SK-N-SH (cell line): ENCODE measurements around the gene BTNL2. TPM values are rescaled to one million over a fixed set of nuclear protein-coding genes. Genes with fewer than 3 reads are reported as not detected.

ENCODE experiments used
- CTCF ChIA-PET: fragments of 300-600, 350-600 bp; formaldehyde crosslinking; extraction: SDS; loops from one replicate; lab custom pipeline; 2021; lab: Yijun Ruan, JAX
- POLR2A ChIA-PET: fragments of 350-600 bp; sonication (Branson Sonifier 250); formaldehyde crosslinking; extraction: SDS; loops from one replicate; lab custom pipeline; 2020; ENCODE audit warnings: antibody characterized with exemption, inconsistent platforms; lab: Yijun Ruan, JAX
- DNase-seq: peaks from one replicate; pipeline ENCODE4 v3.0.0; 2012
- H2AFZ ChIP-seq: fragments of 200-600 bp; sonication (generic); 2 replicates; pipeline ENCODE4 v1.8.1; 2016; ENCODE audit warnings: antibody characterized with exemption, mild to moderate bottlenecking, low read depth
- H3F3A ChIP-seq: fragments of 200-600 bp; sonication (generic); replicated peaks from 2 replicates; pipeline ENCODE3; 2016; ENCODE audit warnings: antibody characterized with exemption, mild to moderate bottlenecking; ENCODE audit not compliant: insufficient read depth
- H3K27ac ChIP-seq, 2 experiments: fragments of 200-500 bp in 1 of 2; fragments of 200-600 bp in 1 of 2; sonication (Bioruptor generic) in 1 of 2; sonication (generic), shearing (Covaris generic) in 1 of 2; 2 replicates each; pipeline versions ENCODE4 v1.5.1 to v1.6.1; 2014 to 2016; ENCODE audit warnings: low read depth in 2 of 2, inconsistent platforms in 1 of 2, low read length in 1 of 2, mild to moderate bottlenecking in 1 of 2, mixed read lengths in 1 of 2
- H3K27me3 ChIP-seq: fragments of 200-600 bp; sonication (generic), shearing (Covaris generic); 2 replicates; pipeline ENCODE4 v1.6.1; 2016; ENCODE audit warnings: mixed run types; ENCODE audit not compliant: insufficient read depth
- H3K36me3 ChIP-seq, 2 experiments: fragments of 200-500 bp in 1 of 2; fragments of 200-600 bp in 1 of 2; sonication (Bioruptor generic) in 1 of 2; sonication (generic) in 1 of 2; replicated peaks in 1 of 2; 2 replicates each; pipeline versions ENCODE3 to v1.5.1; 2014 to 2016; ENCODE audit warnings: low read length in 1 of 2, mild to moderate bottlenecking in 1 of 2; ENCODE audit not compliant: insufficient read depth in 2 of 2, control insufficient read depth in 1 of 2
- H3K4me1 ChIP-seq, 2 experiments: fragments of 200-500 bp in 1 of 2; fragments of 200-600 bp in 1 of 2; sonication (Bioruptor generic) in 1 of 2; sonication (generic), shearing (Covaris generic) in 1 of 2; 2 replicates each; pipeline versions ENCODE4 v1.5.1 to v1.6.1; 2014 to 2016; ENCODE audit warnings: low read depth in 1 of 2, low read length in 1 of 2, mixed run types in 1 of 2; ENCODE audit not compliant: insufficient read depth in 2 of 2, control insufficient read depth in 1 of 2
- H3K4me2 ChIP-seq: fragments of 200-600 bp; sonication (generic), shearing (Covaris generic); 2 replicates; pipeline ENCODE4 v1.6.1; 2017; ENCODE audit warnings: mixed run types
- H3K4me3 ChIP-seq, 2 experiments: fragments of 200-500 bp in 1 of 2; fragments of 200-600 bp in 1 of 2; sonication (Bioruptor generic) in 1 of 2; sonication (generic), shearing (Covaris generic) in 1 of 2; 2 replicates each; pipeline versions ENCODE4 v1.5.1 to v1.8.1; 2014 to 2016; ENCODE audit warnings: low read depth in 2 of 2, inconsistent platforms in 1 of 2, low read length in 1 of 2, mild to moderate bottlenecking in 1 of 2, mixed read lengths in 1 of 2, moderate library complexity in 1 of 2
- H3K79me2 ChIP-seq: fragments of 200-600 bp; sonication (generic); 2 replicates; pipeline ENCODE4 v1.8.1; 2017; ENCODE audit warnings: mild to moderate bottlenecking; ENCODE audit not compliant: insufficient read depth
- H3K9ac ChIP-seq: fragments of 200-600 bp; sonication (generic); 2 replicates; pipeline ENCODE4 v1.6.1; 2017; ENCODE audit warnings: mixed run types
- H3K9me2 ChIP-seq: fragments of 200-600 bp; sonication (generic); 2 replicates; pipeline ENCODE4 v1.6.1; 2017; ENCODE audit warnings: mixed run types
- H3K9me3 ChIP-seq: fragments of 200-600 bp; sonication (generic); 2 replicates; pipeline ENCODE4 v1.6.1; 2017; ENCODE audit warnings: mixed run types, mild to moderate bottlenecking, moderate library complexity
- H4K20me1 ChIP-seq: fragments of 200-600 bp; sonication (generic); 2 replicates; pipeline ENCODE4 v1.6.1; 2017; ENCODE audit warnings: mild to moderate bottlenecking, mixed run types; ENCODE audit not compliant: insufficient read depth
- CHD2 ChIP-seq: fragments of 150-350 bp; IDR thresholded peaks from 2 replicates; pipeline ENCODE4 v1.6.1; 2018; ENCODE audit warnings: low read length; ENCODE audit not compliant: partially characterized antibody
- CTCF ChIP-seq: fragments of 200-600 bp; sonication (generic); IDR thresholded peaks from 2 replicates; pipeline ENCODE4 v1.6.1; 2017; ENCODE audit warnings: antibody characterized with exemption, mild to moderate bottlenecking, moderate library complexity
- ELF1 ChIP-seq: IDR thresholded peaks from 2 replicates; pipeline ENCODE4 v1.4.0; 2012
- EP300 ChIP-seq, 2 experiments: IDR thresholded peaks; 2 replicates each; pipeline versions ENCODE4 v1.4.0 to v1.6.1; 2012; ENCODE audit warnings: borderline replicate concordance in 1 of 2, low read depth in 1 of 2, low read length in 1 of 2
- EZH2phosphoT487 ChIP-seq: fragments of 200-600 bp; sonication (generic); IDR thresholded peaks from 2 replicates; pipeline ENCODE4 v1.6.1; 2017; ENCODE audit warnings: low read depth, mixed run types, mild to moderate bottlenecking, antibody characterized with exemption, moderate library complexity, borderline replicate concordance
- FOXJ3 ChIP-seq: sonication (generic); formaldehyde crosslinking; IDR thresholded peaks from 2 replicates; pipeline ENCODE4 v1.5.1; 2020; ENCODE audit warnings: mild to moderate bottlenecking, missing genetic modification reagents
- GATA2 ChIP-seq: sonication (generic); formaldehyde crosslinking; IDR thresholded peaks from 2 replicates; pipeline ENCODE4 v1.5.0; 2020; ENCODE audit warnings: mild to moderate bottlenecking, missing genetic modification reagents
- MEF2A ChIP-seq: IDR thresholded peaks from 2 replicates; pipeline ENCODE4 v1.4.0; 2012; ENCODE audit warnings: low read depth, borderline replicate concordance
- NFIC ChIP-seq: IDR thresholded peaks from 2 replicates; pipeline ENCODE4 v1.4.0; 2012; ENCODE audit warnings: borderline replicate concordance
- NRF1 ChIP-seq: IDR thresholded peaks from 2 replicates; pipeline ENCODE4 v1.6.1; 2012; ENCODE audit warnings: low read depth, mild to moderate bottlenecking, low read length
- RAD21 ChIP-seq: IDR thresholded peaks from 2 replicates; pipeline ENCODE4 v1.6.1; 2012; ENCODE audit warnings: mild to moderate bottlenecking, low read length
- RFX5 ChIP-seq: IDR thresholded peaks from 2 replicates; pipeline ENCODE4 v1.6.1; 2012; ENCODE audit warnings: mild to moderate bottlenecking, improper control_type of control experiment, low read length
- SMC3 ChIP-seq: IDR thresholded peaks from 2 replicates; pipeline ENCODE4 v1.6.1; 2012; ENCODE audit warnings: low read depth, low read length, improper control_type of control experiment
- TCF12 ChIP-seq: IDR thresholded peaks from 2 replicates; pipeline ENCODE4 v1.4.0; 2012
- USF1 ChIP-seq: IDR thresholded peaks from 2 replicates; pipeline ENCODE4 v1.4.0; 2012; ENCODE audit warnings: low read depth, borderline replicate concordance
- USF2 ChIP-seq: fragments of 150-350 bp; IDR thresholded peaks from 2 replicates; pipeline ENCODE4 v1.6.1; 2017; ENCODE audit warnings: antibody characterized with exemption, low read length, low read depth, borderline replicate concordance
- YY1 ChIP-seq: IDR thresholded peaks from 2 replicates; pipeline ENCODE4 v1.4.0; 2012; ENCODE audit warnings: low read depth, mild to moderate bottlenecking
- WGBS: methylation state at CpG from one replicate; pipeline ENCODE4 v1.1.6; 2017; ENCODE audit warnings: low lambda C conversion rate; 5-methylcytosine and 5-hydroxymethylcytosine counted together
- polyA plus RNA-seq, 3 experiments: library from polyadenylated mRNA; depleted of rRNA; stranded (reverse); fragments of >200 nt; gene quantifications; 2 replicates each; pipeline ENCODE4 v1.2.3, GENCODE V29; 2012
- TF ChIP-seq, protein P1 (sequence below): IDR thresholded peaks from 2 replicates; pipeline ENCODE4 v1.4.0; 2012; ENCODE audit warnings: low read depth, borderline replicate concordance

Gene BTNL2
- polyA plus RNA-seq, 1 of the 3 experiments (the other 2 are of a cell fraction), result not detected

GRCh38 chr6:32386040-32386439 is 20.9 kb downstream of the BTNL2 start (continued):
- TF ChIP-seq CTCF (no peak), EZH2phosphoT487 (no peak), USF2 (no peak), GATA2 (CRISPR knock-in tag) (no peak), FOXJ3 (CRISPR knock-in tag) (no peak)

GRCh38 chr6:32382757-32383420 is 24.1 kb downstream of the BTNL2 start:
- Histone ChIP-seq H3K79me2 (no peaks in the 10 kb centered on the region), H3K9me2 (no peaks in the 10 kb centered on the region), H3K27me3 (peaks cover 15% of the 10 kb centered on the region; the same call in 1 of the 2 replicates), H3K9ac (no peak overlapping the region), H3K27ac (no peak overlapping the region), H3K4me1 (no peaks in the 10 kb centered on the region), H3F3A (no peaks in the 10 kb centered on the region), H3K36me3 (no peaks in the 10 kb centered on the region), H3K4me2 (no peak overlapping the region), H3K9me3 (no peaks in the 10 kb centered on the region), H2AFZ (no peak overlapping the region), H3K4me3 (no peak overlapping the region), H4K20me1 (no peaks in the 10 kb centered on the region)
- DNase-seq, result no peak
- TF ChIP-seq EZH2phosphoT487 (no peak), ELF1 (no peak)
- 0% methylated on average over 1 of the region's 1 CpG for WGBS
- ChIA-PET CTCF (interaction anchor here (1.1 kb wide), 1 partner anchor 485 kb away, joined by 3 read pairs; no protein-coding TSS in a partner anchor), POLR2A (no interaction called here)

GRCh38 chr6:32379545-32379944 is 27.4 kb downstream of the BTNL2 start:
- WGBS, result 4% methylated on average over 2 of the region's 2 CpGs
- ChIA-PET CTCF (no interaction called here), POLR2A (no interaction called here)
- no peaks in the 10 kb centered on the region for H3K4me1 ChIP-seq
- no peaks in the 10 kb centered on the region for H3K9me3 ChIP-seq
- no peaks in the 10 kb centered on the region for H3K79me2 ChIP-seq
- H3K36me3 ChIP-seq, result no peaks in the 10 kb centered on the region
- H3K9ac ChIP-seq, result no peak overlapping the region
- no peaks in the 10 kb centered on the region for H4K20me1 ChIP-seq
- H3K9me2 ChIP-seq, result no peaks in the 10 kb centered on the region
- H3K4me2 ChIP-seq, result no peak overlapping the region
- no peak for DNase-seq
- no peaks in the 10 kb centered on the region for H3F3A ChIP-seq
- no peak overlapping the region for H3K27ac ChIP-seq
- H2AFZ ChIP-seq, result no peak overlapping the region
- peaks cover 6% of the 10 kb centered on the region; the same call in 1 of the 2 replicates for H3K27me3 ChIP-seq
- no peak overlapping the region for H3K4me3 ChIP-seq
- no peak for TF ChIP-seq MEF2A
- TF ChIP-seq, protein P1, sequence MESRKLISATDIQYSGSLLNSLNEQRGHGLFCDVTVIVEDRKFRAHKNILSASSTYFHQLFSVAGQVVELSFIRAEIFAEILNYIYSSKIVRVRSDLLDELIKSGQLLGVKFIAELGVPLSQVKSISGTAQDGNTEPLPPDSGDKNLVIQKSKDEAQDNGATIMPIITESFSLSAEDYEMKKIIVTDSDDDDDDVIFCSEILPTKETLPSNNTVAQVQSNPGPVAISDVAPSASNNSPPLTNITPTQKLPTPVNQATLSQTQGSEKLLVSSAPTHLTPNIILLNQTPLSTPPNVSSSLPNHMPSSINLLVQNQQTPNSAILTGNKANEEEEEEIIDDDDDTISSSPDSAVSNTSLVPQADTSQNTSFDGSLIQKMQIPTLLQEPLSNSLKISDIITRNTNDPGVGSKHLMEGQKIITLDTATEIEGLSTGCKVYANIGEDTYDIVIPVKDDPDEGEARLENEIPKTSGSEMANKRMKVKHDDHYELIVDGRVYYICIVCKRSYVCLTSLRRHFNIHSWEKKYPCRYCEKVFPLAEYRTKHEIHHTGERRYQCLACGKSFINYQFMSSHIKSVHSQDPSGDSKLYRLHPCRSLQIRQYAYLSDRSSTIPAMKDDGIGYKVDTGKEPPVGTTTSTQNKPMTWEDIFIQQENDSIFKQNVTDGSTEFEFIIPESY, result no peak
- TF ChIP-seq CTCF, result no peak
- no peak for TF ChIP-seq USF1
- TF ChIP-seq TCF12, result no peak
- TF ChIP-seq CHD2, result no peak
- TF ChIP-seq NFIC, result no peak
- no peak for TF ChIP-seq SMC3
- no peak for TF ChIP-seq GATA2 (CRISPR knock-in tag)
- TF ChIP-seq YY1, result no peak
- TF ChIP-seq EP300 (IDR thresholded peaks at IDR 0.05; ENCODE audit: borderline replicate concordance in 1 of 2, low read depth in 1 of 2, low read length in 1 of 2), result no peak
- TF ChIP-seq RFX5, result no peak
- no peak for TF ChIP-seq NRF1
- TF ChIP-seq RAD21, result no peak
